BJ (cell line): ENCODE results near the gene BCAT1. TPM values are rescaled to one million over a fixed set of nuclear protein-coding genes. Genes with fewer than 3 reads are reported as not detected.

ENCODE experiments used
- CTCF ChIA-PET: fragments of 350-600 bp; formaldehyde crosslinking; extraction: SDS; loops from one replicate; lab custom pipeline; 2021; ENCODE audit warnings: antibody characterized with exemption, inconsistent platforms; lab: Yijun Ruan, JAX
- POLR2A ChIA-PET: fragments of 300-600 bp; sonication (Branson Sonifier 250); formaldehyde crosslinking; extraction: SDS; loops from one replicate; lab custom pipeline; 2021; ENCODE audit warnings: antibody characterized with exemption; lab: Charles Lee
- DNase-seq: peaks from one replicate; pipeline ENCODE4 v3.0.0-alpha.2; 2011; ENCODE audit warnings: low read depth
- H3K27me3 ChIP-seq: 2 replicates; pipeline ENCODE4 v1.6.0; 2011; ENCODE audit warnings: low read length; ENCODE audit not compliant: control insufficient read depth, insufficient read depth
- H3K36me3 ChIP-seq: 2 replicates; pipeline ENCODE4 v1.5.1; 2011; ENCODE audit warnings: low read length; ENCODE audit not compliant: control insufficient read depth, insufficient read depth
- H3K4me3 ChIP-seq: 2 replicates; pipeline ENCODE4 v1.5.1; 2011; ENCODE audit warnings: low read depth, mild to moderate bottlenecking, control low read depth, low read length
- polyA plus RNA-seq: library from polyadenylated mRNA; depleted of rRNA; stranded (reverse); fragments of >200 nt; gene quantifications from 2 replicates; pipeline ENCODE4 v1.2.3, GENCODE V29; 2011
- TF ChIP-seq, protein P1 (sequence below): IDR thresholded peaks from 2 replicates; pipeline ENCODE4 v1.5.1; 2011; ENCODE audit warnings: low read depth, mild to moderate bottlenecking, control low read depth, inconsistent platforms, low read length, moderate library complexity; ENCODE audit not compliant: insufficient read depth

The BCAT1 gene
- polyA plus RNA-seq, 1 experiment: 13.2 TPM

DNA sequence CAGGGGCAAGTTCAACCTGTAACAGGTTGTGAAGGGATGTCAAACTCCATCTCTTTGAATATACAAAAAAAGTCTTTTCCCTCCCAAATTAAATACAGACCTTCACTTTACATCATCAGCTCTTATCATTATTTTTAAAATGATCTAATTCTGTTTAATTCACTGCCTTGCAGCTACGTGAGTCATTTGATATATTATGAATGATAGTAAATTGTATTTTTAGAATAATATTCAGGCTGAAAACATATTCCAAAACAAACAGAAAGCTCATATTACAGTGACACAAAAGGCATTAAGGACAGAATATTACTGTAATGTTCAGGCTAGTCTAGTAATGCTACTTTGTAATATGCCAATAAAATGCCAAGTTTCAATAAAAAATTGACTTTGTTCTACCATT is 53.3 kb downstream of the BCAT1 start:
- Histone ChIP-seq H3K36me3 (no peaks in the 10 kb centered on the region; the same call in 1 of the 2 replicates), H3K27me3 (no peaks in the 10 kb centered on the region), H3K4me3 (no peak overlapping the region)
- TF ChIP-seq, protein P1, sequence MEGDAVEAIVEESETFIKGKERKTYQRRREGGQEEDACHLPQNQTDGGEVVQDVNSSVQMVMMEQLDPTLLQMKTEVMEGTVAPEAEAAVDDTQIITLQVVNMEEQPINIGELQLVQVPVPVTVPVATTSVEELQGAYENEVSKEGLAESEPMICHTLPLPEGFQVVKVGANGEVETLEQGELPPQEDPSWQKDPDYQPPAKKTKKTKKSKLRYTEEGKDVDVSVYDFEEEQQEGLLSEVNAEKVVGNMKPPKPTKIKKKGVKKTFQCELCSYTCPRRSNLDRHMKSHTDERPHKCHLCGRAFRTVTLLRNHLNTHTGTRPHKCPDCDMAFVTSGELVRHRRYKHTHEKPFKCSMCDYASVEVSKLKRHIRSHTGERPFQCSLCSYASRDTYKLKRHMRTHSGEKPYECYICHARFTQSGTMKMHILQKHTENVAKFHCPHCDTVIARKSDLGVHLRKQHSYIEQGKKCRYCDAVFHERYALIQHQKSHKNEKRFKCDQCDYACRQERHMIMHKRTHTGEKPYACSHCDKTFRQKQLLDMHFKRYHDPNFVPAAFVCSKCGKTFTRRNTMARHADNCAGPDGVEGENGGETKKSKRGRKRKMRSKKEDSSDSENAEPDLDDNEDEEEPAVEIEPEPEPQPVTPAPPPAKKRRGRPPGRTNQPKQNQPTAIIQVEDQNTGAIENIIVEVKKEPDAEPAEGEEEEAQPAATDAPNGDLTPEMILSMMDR: no peak
- CTCF ChIA-PET: interaction anchor here (1.4 to 1.8 kb wide), 2 partner anchors 11 to 23 kb away, joined by 3 to 4 read pairs; no protein-coding TSS in a partner anchor
- POLR2A ChIA-PET: no interaction called here
- DNase-seq: no peak

DNA sequence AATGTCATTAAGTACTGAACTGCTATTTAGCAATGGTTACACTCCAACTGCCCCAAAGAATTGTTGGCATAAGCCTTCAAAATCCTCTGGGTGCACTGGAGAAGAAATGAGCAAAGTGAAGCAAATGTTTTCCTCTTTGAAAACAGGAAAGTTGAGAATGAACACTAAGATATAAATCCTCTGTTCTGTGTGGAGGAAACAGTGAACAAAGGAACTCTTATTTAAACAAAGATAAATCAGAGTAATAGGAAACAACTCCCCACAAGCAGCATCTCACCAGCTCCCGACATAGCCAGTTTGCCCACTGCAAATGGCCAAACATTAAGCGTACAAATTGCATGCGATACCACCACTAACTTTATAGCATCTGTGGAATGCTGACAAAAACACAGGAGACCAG is 54.0 kb downstream of the BCAT1 start:
- POLR2A ChIA-PET: no interaction called here

DNA sequence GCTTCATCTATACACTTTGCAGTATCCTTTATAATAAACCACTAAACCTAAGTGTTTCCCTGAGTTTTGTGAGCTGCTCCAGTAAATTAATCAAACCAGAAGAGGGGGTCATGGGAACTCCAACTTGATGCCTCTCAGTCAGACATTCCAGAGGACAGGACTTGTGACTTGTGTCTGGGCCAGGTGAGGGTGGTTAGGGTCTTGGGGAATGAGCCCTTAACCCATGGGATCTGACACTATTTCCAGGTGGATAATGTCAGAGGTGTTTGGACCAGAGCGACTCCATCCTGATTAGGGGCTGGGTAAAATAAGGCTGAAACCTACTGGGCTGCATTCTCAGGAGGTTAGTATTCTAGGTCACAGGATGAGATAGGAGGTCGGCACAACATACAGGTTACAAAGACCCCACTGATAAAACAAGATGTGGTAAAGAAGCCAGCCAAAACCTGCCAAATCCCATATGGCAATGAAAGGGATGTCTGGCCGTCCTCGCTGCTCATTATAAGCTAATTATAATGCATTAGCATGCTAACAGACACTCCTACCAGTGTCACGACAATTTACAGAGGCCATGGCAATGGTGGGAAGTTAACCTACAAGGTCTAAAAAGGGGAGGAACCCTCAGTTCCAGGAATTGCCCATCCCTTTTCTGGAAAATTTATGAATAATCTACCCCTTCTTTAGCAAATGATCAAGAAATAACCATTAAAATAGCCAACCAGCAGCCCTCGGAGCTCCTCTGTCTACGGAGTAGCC is 58.7 kb downstream of the BCAT1 start:
- H3K27me3 ChIP-seq: no peaks in the 10 kb centered on the region
- H3K36me3 ChIP-seq: no peaks in the 10 kb centered on the region; the same call in 1 of the 2 replicates
- H3K4me3 ChIP-seq: no peak overlapping the region
- POLR2A ChIA-PET: no interaction called here
- TF ChIP-seq, protein P1: no peak
- CTCF ChIA-PET: interaction anchor here (1.5 kb wide), 1 partner anchor 11 kb away, joined by 3 read pairs; no protein-coding TSS in a partner anchor
- DNase-seq: no peak

More for the DNA sequence above, 54.0 kb downstream of the BCAT1 start:
- CTCF ChIA-PET: interaction anchor here (1.4 to 1.8 kb wide), 2 partner anchors 10 to 23 kb away, joined by 3 to 4 read pairs; no protein-coding TSS in a partner anchor
- no peak for DNase-seq
- Histone ChIP-seq H3K27me3 (no peaks in the 10 kb centered on the region), H3K4me3 (no peak overlapping the region), H3K36me3 (no peaks in the 10 kb centered on the region; the same call in 1 of the 2 replicates)
- TF ChIP-seq, protein P1: no peak

DNA sequence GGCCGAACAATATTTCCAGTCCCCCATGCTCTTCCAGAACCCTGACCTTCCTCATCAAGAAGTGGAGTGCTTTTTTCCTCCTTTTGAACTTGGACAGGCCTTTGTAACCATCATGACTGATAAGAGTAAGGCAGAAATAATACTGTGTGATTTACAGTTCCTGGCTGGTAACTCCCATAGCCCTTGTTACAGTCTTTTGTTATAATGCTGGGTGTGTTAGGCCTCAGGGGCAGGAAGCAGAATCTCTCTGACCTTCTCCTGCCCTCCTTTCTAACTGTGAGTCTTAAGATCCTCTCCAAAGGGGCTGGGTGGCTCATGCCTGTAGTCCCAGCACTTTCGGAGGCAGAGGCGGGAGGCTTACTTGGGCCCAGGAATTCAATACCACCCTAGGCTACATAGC is 59.5 kb downstream of the BCAT1 start:
- Histone ChIP-seq H3K27me3 (no peaks in the 10 kb centered on the region), H3K36me3 (no peaks in the 10 kb centered on the region; the same call in 1 of the 2 replicates), H3K4me3 (no peak overlapping the region)
- ChIA-PET POLR2A (no interaction called here), CTCF (no interaction called here)
- TF ChIP-seq, protein P1: no peak
- DNase-seq: no peak

DNA sequence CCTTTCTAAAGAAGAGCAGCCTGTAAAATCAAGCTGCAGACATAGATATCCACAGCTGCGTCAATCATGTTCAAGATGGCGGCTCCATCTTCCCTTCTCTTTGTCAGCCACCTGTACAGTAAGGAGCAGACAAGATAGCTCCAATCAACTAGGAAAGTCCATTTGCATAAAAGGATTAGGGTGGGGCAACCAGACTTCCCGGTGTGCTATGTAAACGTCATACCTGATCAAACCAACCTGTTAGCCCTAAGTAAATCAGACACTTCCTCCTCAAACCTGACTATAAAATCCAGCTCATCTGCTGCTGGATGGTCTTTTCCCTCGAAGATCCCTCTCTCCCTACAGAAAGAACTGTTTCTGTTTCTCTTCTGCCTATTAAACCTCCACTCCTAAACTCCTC is 60.1 kb downstream of the BCAT1 start:
- no peak for DNase-seq
- POLR2A ChIA-PET: no interaction called here
- Histone ChIP-seq H3K27me3 (no peaks in the 10 kb centered on the region), H3K4me3 (no peak overlapping the region), H3K36me3 (no peaks in the 10 kb centered on the region; the same call in 1 of the 2 replicates)
- TF ChIP-seq, protein P1: no peak
- CTCF ChIA-PET: no interaction called here
